ENCODE data around the gene TK2. TPM values are rescaled to one million over a fixed set of nuclear protein-coding genes. Genes with fewer than 3 reads are reported as not detected.

The TK2 gene
- total and polyA plus RNA-seq, 9 of the 15 experiments (the other 6 are each of a cell fraction or from before 2014, with no cell fraction given) = 1.1 to 10.2 (median 5.3) TPM

DNA sequence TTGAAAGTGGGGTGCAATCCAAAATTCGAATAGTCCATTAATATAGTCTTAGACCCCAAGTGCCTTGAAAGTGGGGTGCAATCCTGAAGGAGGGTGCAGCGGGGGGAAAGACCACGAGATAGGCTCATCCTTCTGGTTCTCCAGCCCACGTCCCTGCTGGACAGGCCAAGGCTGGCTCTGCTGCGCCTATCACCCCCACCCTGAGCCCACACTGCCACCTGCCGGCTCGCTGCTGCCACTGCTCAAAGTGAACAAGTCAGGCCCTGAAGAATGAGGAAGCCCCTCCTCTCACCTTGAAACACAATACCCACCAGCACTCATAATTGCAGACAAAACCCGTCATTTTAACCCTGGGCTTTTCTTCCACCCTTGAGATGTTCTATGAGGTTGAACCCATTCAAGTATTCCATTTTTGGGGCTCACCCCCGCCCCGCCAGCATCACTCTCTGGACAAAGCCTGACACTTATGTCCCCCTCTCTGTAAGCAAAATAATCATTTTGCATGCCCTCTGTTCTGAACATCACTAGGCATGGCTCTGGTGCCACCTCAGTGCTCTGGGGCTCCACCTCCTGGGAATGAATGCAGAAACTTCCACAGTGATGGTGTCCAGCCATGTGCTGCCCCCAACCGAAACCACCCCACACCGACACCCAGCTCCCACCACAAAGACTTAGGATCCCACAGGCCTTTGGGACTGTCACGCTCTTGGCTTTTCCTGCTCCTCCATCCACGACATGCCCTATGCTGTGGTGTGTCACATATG, 66.1 kb downstream of the TK2 start (continued):
- TF ChIP-seq CEBPG (CRISPR knock-in tag; IDR thresholded peaks at IDR 0.05) (no peak), CEBPG (tag; conservative IDR thresholded peaks at IDR 0.05 in 1 of 2, IDR thresholded peaks at IDR 0.05 in 1 of 2) (no peak), KLF6 (CRISPR knock-in tag; IDR thresholded peaks at IDR 0.05; ENCODE audit: borderline replicate concordance) (no peak), TAF1 (IDR thresholded peaks at IDR 0.05; ENCODE audit: control insufficient read depth, extremely low read depth, insufficient read depth, low read length, severe bottlenecking) (no peak), ZNF79 (CRISPR knock-in tag; IDR thresholded peaks at IDR 0.05; ENCODE audit: low read depth) (no peak), ZSCAN29 (IDR thresholded peaks at IDR 0.05) (no peak), ELF4 (CRISPR knock-in tag; IDR thresholded peaks at IDR 0.05) (0 out of 2 replicates have a peak, but pooled peaks have one; percentile 27), HBP1 (CRISPR knock-in tag; IDR thresholded peaks at IDR 0.05) (no peak), RCOR1 (IDR thresholded peaks at IDR 0.05; ENCODE audit: borderline replicate concordance in 1 of 2, low read depth in 2 of 2, low read length in 2 of 2) (peak in 1 of 2 experiments; percentile 56; a peak in 1 of 4 replicates), DIDO1 (tag; IDR thresholded peaks at IDR 0.05; ENCODE audit: low read depth) (no peak), POLR2A (conservative IDR thresholded peaks at IDR 0.05) (no peak), SREBF1 (IDR thresholded peaks at IDR 0.05; ENCODE audit: borderline replicate concordance, low read depth, low read length) (no peak), DNMT1 (IDR thresholded peaks at IDR 0.05) (no peak), CTCFL (IDR thresholded peaks at IDR 0.05; ENCODE audit: borderline replicate concordance, insufficient read depth, low read depth, low read length, poor library complexity, severe bottlenecking) (peak; percentile 62), ZNF311 (CRISPR knock-in tag; IDR thresholded peaks at IDR 0.05) (no peak), ZNF140 (CRISPR knock-in tag; IDR thresholded peaks at IDR 0.05) (no peak), NR1H2 (CRISPR knock-in tag; IDR thresholded peaks at IDR 0.05) (no peak)
- TF ChIP-seq, protein P1, sequence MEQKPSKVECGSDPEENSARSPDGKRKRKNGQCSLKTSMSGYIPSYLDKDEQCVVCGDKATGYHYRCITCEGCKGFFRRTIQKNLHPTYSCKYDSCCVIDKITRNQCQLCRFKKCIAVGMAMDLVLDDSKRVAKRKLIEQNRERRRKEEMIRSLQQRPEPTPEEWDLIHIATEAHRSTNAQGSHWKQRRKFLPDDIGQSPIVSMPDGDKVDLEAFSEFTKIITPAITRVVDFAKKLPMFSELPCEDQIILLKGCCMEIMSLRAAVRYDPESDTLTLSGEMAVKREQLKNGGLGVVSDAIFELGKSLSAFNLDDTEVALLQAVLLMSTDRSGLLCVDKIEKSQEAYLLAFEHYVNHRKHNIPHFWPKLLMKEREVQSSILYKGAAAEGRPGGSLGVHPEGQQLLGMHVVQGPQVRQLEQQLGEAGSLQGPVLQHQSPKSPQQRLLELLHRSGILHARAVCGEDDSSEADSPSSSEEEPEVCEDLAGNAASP (IDR thresholded peaks at IDR 0.05) = no peak
- TF ChIP-seq, protein P2, sequence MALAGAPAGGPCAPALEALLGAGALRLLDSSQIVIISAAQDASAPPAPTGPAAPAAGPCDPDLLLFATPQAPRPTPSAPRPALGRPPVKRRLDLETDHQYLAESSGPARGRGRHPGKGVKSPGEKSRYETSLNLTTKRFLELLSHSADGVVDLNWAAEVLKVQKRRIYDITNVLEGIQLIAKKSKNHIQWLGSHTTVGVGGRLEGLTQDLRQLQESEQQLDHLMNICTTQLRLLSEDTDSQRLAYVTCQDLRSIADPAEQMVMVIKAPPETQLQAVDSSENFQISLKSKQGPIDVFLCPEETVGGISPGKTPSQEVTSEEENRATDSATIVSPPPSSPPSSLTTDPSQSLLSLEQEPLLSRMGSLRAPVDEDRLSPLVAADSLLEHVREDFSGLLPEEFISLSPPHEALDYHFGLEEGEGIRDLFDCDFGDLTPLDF (CRISPR knock-in tag; IDR thresholded peaks at IDR 0.05) = no peak
- TF ChIP-seq, protein P3, sequence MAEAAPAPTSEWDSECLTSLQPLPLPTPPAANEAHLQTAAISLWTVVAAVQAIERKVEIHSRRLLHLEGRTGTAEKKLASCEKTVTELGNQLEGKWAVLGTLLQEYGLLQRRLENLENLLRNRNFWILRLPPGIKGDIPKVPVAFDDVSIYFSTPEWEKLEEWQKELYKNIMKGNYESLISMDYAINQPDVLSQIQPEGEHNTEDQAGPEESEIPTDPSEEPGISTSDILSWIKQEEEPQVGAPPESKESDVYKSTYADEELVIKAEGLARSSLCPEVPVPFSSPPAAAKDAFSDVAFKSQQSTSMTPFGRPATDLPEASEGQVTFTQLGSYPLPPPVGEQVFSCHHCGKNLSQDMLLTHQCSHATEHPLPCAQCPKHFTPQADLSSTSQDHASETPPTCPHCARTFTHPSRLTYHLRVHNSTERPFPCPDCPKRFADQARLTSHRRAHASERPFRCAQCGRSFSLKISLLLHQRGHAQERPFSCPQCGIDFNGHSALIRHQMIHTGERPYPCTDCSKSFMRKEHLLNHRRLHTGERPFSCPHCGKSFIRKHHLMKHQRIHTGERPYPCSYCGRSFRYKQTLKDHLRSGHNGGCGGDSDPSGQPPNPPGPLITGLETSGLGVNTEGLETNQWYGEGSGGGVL (CRISPR knock-in tag; IDR thresholded peaks at IDR 0.05) = no peak
